Suprapubic skin (tissue), 4 donors: ENCODE measurements around the gene RAB12.
"Not testable (repeated sequence)": the region's sequence is repeated elsewhere in the genome, so short reads cannot be mapped to it uniquely, and the experiment has no call there.

Source experiments
- CTCF ChIP-seq, 2 donors: fragments of 200-600 bp in 1 of 2; fragments of 450-650 bp in 1 of 2; sonication (generic) in 1 of 2; IDR thresholded peaks; one replicate each; pipeline ENCODE4 v1.5.1; 2016 to 2019; ENCODE audit warnings: antibody characterized with exemption in 2 of 2, mild to moderate bottlenecking in 1 of 2, moderate library complexity in 1 of 2
- POLR2A ChIP-seq, 2 donors: fragments of 450-650 bp; IDR thresholded peaks; one replicate each; pipeline ENCODE4 v1.6.1; 2017; ENCODE audit warnings: antibody characterized with exemption in 2 of 2, mild to moderate bottlenecking in 2 of 2, moderate library complexity in 2 of 2
- POLR2AphosphoS5 ChIP-seq, 3 donors: sonication (generic); formaldehyde crosslinking; IDR thresholded peaks; one replicate each; pipeline ENCODE4 v1.6.1; 2017; ENCODE audit warnings: antibody characterized with exemption in 3 of 3

GRCh38 chr18:8573766-8574165 lies 35.5 kb upstream of the RAB12 start:
- TF ChIP-seq POLR2A, CTCF, POLR2AphosphoS5 (IDR thresholded peaks at IDR 0.05): not testable (repeated sequence)
